IPS DF 4.7 (cell line): ENCODE data around the gene GPATCH11.

Experiments used
- DNase-seq: peaks from one replicate; pipeline ENCODE4 v3.0.0-alpha.2; 2013; ENCODE audit warnings: low spot score; ENCODE audit errors: extremely low read depth

GPATCH11 gene

GRCh38 chr2:37105150-37105549 is 20.8 kb downstream of the GPATCH11 start:
- DNase-seq: no peak

GRCh38 chr2:37109523-37109922 is 25.2 kb downstream of the GPATCH11 start:
- DNase-seq: no peak

GRCh38 chr2:37110306-37111212 is 26.2 kb downstream of the GPATCH11 start:
- no peak for DNase-seq

DNA sequence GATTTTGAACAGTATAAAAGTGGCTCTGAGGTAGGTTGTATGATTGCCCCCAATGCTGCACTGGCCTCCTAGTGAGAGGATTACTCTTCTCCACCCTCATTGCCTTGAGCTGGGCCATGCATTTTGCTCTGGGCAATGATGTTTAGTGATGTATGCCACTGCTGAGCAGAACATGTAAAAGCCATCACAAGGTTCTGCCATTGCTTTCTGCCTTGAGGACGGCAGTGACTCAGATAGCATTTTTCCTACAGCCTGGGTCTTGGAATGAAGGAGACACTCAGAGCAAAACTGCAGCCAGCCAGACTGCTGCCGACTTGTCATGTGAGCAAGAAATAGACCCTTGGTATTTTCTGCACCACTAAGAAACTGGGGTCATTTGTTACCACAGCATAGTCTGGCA is 27.6 kb downstream of the GPATCH11 start:
- no peak for DNase-seq

DNA sequence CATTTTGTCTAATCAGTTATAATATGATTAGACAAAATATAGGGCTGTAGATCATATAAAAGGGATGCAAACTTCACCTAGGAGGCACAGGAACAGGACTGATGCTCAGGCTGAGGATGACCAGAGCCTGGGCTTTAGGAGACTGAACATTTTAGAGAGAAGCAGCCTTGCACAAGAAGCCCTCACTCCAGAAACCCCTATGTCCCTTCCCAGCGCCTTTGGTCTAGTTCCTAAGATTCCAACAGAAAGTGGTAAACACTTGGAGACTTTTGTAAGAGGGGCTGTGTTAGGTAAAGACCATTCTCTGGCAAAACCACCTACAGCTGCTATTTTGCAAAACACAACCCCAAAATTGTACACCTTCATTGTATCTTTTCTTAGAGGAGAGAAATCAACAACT is 33.2 kb downstream of the GPATCH11 start:
- DNase-seq: no peak

DNA sequence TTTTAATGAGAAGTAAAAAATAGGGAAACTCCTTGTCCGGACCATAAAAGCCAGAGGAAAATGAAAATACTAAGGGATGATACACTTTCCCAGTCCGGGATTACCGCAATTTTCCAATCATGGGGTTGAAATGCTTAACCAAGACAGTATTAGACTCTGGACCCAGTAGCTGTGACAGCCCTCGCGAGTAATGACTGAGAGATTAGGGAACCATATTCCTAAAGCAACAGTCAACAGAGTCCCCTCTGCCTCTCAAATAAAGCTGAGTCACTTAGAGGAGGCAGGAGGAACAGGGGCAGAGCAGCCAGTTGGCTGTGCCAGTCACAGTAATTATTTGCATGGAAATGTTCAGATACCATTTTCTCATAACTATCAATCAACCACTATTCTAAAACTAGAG is 34.8 kb downstream of the GPATCH11 start:
- no peak for DNase-seq

DNA sequence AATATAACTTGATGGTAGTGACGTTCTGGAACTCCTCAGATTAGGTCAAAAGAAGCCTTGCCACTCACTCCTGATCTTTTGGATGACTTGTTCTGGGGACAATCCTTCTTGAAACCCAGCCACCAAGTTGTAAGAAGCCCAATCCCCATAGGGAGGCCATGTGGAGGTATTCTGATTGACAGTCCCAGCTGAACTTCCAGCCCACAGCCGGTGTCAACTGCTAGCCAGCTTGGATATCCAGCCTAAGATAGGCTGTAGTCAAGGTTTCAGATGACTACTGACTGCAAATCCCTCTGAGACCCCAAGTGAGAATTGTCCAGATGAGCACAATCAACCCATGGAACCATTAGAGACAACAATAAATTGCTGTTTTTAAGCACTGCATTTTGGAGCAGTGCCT is 41.1 kb downstream of the GPATCH11 start:
- no peak for DNase-seq

DNA sequence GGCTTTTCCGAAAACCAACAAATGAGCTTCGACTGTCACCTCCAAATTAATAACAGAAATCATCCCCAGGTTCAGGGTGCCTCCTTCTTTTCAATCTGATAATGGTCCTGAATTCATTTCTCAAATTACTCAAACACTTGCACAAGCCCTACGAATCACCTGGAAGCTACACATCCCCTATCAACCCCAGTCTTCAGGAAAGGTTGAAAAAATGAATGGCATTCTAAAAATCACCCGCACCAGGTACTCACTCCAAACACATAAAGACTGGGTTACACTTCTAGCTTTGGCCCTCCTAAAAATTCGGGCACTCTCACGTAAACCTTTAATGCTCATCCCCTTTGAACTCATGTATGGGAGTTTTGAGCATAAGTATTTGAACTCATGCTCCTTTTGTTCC is 48.6 kb downstream of the GPATCH11 start:
- no peak for DNase-seq

DNA sequence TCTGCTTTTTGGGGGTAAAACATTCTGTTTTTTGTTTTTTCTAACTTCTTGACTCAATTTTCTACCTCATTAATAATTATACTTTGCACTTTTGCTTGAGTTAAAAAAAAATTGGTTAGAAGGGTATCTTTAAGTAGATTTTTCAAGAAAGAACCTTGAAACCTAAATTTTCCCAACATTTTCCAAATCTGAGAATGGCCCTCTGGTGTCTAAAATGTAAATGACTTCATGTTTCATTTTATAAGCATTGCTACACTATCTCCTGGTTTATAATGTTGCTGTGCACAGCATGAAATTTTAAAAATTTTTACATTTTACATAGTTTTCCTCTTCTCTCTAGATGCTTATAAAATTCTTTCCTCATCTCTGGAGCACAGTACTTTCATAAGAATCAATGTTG is 58.2 kb downstream of the GPATCH11 start:
- no peak for DNase-seq

GRCh38 chr2:37143974-37144373 is 59.7 kb downstream of the GPATCH11 start:
- DNase-seq: no peak

GRCh38 chr2:37146062-37146461 is 61.7 kb downstream of the GPATCH11 start:
- DNase-seq: no peak

DNA sequence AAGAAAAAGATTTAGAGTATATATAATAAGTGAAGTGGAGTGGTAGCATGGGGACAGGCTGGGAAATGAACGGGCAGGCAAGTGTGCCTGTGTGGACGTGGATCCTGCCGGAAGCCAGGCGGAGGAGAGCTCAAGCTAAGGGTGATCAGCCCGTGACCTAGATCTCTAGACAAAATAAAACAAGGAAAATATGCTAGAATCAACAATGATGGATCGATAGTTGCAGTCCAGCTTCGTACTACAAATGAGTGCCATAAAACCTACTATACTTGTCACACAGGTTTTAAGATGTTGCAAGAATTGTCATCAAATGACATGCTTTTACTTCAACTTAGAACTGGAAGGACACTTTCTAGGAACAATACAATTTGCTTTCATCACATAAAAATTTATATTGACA is 64.0 kb downstream of the GPATCH11 start:
- DNase-seq: no peak
